ENCODE results near the gene KCNJ5.

Gene KCNJ5

DNA sequence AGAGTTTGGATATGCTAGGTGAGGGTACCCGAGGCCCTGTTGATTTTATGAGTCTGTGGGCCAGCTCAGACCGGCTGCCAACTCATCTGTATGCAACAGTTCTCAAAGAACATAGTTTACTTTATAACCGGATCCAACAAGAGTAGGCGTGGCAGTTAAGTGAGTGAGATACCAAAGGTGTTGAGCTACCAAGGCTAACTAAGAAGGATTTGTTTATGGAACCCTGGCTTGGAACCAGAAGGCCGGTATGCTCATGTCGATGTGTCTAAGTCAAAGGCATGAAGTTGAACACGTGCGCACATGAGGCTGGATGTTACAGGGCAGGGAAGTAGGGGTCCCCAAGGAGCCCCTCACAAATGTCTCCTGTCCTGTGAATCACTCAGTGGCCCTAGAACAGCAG, 23.9 kb upstream of the KCNJ5 start, which contains the start of gene KCNJ1:
KCNJ1 (minus strand) TSS at position 20 of the 400 bp plus-strand sequence. CDS start 27,053 bp downstream, outside the sequence.
- no peak for DNase-seq (ENCODE audit: low read depth, low spot score)
- TF ChIP-seq, protein P1, sequence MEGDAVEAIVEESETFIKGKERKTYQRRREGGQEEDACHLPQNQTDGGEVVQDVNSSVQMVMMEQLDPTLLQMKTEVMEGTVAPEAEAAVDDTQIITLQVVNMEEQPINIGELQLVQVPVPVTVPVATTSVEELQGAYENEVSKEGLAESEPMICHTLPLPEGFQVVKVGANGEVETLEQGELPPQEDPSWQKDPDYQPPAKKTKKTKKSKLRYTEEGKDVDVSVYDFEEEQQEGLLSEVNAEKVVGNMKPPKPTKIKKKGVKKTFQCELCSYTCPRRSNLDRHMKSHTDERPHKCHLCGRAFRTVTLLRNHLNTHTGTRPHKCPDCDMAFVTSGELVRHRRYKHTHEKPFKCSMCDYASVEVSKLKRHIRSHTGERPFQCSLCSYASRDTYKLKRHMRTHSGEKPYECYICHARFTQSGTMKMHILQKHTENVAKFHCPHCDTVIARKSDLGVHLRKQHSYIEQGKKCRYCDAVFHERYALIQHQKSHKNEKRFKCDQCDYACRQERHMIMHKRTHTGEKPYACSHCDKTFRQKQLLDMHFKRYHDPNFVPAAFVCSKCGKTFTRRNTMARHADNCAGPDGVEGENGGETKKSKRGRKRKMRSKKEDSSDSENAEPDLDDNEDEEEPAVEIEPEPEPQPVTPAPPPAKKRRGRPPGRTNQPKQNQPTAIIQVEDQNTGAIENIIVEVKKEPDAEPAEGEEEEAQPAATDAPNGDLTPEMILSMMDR (IDR thresholded peaks at IDR 0.05; ENCODE audit: insufficient read depth, low read length, missing control alignments): no peak
- POLR2A ChIA-PET: interaction anchor here (0.7 kb wide), 1 partner anchor 18 kb away, joined by 3 read pairs; no protein-coding TSS in a partner anchor
- CTCF ChIA-PET: interaction anchor here (2.1 kb wide), 1 partner anchor 90 kb away, joined by 6 read pairs; no protein-coding TSS in a partner anchor
- no peak within 1 kb of the TSS for H3K4me3 ChIP-seq (ENCODE audit: low read depth, low read length)

DNA sequence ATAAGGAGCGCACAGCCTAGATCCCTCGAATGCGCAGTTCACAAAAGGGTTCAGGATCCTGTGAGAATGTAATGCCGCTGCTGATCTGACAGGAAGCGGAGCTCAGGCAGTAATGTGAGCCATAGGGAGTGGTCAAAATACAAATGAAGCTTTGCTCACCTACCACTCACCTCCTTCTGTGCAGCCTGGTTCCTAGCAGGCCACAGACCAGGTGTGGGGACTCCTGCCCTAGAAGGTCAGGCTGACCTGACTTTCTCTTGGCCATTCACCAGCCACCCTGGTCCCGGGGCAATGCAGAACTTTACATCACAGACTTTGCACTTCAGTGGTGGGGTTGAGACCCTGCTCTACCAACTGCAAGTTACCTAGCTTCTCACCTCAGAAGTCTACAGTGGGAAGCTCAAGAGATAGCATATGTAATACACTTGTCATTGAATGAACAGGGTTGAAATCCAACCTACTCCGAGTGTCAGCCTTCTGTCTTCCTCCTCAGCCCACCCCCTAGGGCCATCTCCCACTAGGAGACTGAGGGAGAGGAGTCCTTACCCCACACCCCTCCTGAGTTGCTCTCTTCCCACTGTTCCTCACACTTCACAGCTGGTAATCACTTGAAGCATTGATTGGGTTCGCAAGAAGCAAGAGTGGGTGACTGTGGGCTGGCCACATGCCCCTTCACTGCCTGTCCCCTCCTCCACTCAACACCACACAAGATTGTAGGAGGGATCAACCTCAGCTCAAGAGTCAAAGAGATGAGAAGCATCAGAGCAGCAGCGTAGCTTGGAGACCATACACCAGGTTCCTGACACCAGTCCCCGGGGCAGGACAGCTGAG, 22.1 kb upstream of the KCNJ5 start:
- TF ChIP-seq, protein P1 (IDR thresholded peaks at IDR 0.05; ENCODE audit: insufficient read depth, low read length, missing control alignments): no peak
- DNase-seq (ENCODE audit: low read depth, low spot score): no peak
- CTCF ChIA-PET: interaction anchor here (1.3 kb wide), 1 partner anchor 16 kb away, joined by 4 read pairs; no protein-coding TSS in a partner anchor
- POLR2A ChIA-PET: no interaction called here
- H3K4me3 ChIP-seq (ENCODE audit: low read depth, low read length): no peak overlapping the region

DNA sequence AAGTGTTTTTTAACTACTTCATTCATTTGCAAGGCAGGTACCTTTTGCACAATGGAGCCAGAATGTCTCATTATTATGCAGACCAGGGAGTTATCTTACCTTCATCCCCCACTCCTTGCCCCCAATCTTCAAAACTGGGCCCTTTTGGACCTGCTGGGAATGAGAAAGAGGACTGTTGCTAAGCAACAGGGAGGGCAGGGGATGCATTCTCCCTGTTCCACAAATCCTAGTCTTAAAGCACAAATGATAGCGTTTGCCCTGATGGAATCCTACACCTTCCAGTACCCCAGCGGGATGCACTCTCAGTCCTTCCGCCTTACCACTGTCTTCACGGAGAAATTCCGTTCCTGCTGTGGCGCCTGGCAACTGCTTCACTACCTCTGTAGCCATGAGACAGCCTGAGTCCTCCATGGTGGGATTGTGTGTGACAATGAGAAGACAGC, 20.0 kb upstream of the KCNJ5 start:
- no peak for DNase-seq (ENCODE audit: low read depth, low spot score)
- POLR2A ChIA-PET: no interaction called here
- TF ChIP-seq, protein P1 (IDR thresholded peaks at IDR 0.05; ENCODE audit: insufficient read depth, low read length, missing control alignments): no peak
- CTCF ChIA-PET: interaction anchor here (7.5 kb wide), 1 partner anchor 14 kb away, joined by 51 read pairs; no protein-coding TSS in a partner anchor
- H3K4me3 ChIP-seq (ENCODE audit: low read depth, low read length): no peak overlapping the region

DNA sequence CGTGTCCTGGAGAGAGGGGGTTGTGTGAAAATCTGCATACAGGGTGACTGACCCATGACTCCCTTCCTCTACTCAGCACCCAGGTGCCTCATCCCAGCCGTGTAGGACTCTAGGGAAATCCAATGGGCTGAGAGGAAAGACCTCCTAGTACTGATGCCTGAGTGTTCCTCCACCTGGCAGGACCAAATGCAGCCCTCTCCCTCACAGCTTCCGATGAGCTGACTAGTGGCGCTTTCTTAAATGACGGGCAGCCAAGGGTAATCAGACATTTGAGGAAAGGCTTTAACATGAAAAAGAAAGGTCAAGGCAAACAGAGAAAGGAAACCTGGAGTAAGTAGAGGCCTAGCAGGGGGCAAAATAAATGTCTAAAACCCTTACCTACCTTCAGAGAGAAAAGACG, 19.1 kb upstream of the KCNJ5 start:
- CTCF ChIA-PET: interaction anchor here (7.5 kb wide), 1 partner anchor 13 kb away, joined by 51 read pairs; no protein-coding TSS in a partner anchor
- POLR2A ChIA-PET: no interaction called here
- TF ChIP-seq, protein P1 (IDR thresholded peaks at IDR 0.05; ENCODE audit: insufficient read depth, low read length, missing control alignments): no peak
- H3K4me3 ChIP-seq (ENCODE audit: low read depth, low read length): no peak overlapping the region
- no peak for DNase-seq (ENCODE audit: low read depth, low spot score)

DNA sequence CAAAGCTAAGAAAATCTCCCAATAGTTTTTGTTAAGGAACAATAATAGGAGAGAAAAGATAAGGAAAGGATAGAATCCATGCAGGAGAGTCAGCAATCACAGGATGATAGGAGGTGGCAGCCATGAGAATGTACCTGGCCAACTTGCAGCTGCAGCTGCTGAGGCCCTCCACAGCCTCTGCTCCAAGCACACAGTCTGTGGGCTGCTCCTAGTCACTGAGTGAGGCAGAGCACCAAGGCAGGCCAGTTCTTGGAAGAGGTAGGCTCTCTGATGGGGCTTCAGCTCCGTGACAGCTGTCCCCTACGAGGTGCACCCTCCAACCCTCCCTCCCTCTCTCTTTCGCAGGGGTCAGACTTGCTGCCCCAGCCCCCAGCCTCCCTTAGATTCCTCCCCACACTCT, 18.6 kb upstream of the KCNJ5 start:
- DNase-seq (ENCODE audit: low read depth, low spot score): no peak
- CTCF ChIA-PET: interaction anchor here (1.3 to 7.5 kb wide), 2 partner anchors 9 to 13 kb away, joined by 4 to 51 read pairs; no protein-coding TSS in a partner anchor
- TF ChIP-seq, protein P1 (IDR thresholded peaks at IDR 0.05; ENCODE audit: insufficient read depth, low read length, missing control alignments): no peak
- POLR2A ChIA-PET: no interaction called here
- no peak overlapping the region for H3K4me3 ChIP-seq (ENCODE audit: low read depth, low read length)

DNA sequence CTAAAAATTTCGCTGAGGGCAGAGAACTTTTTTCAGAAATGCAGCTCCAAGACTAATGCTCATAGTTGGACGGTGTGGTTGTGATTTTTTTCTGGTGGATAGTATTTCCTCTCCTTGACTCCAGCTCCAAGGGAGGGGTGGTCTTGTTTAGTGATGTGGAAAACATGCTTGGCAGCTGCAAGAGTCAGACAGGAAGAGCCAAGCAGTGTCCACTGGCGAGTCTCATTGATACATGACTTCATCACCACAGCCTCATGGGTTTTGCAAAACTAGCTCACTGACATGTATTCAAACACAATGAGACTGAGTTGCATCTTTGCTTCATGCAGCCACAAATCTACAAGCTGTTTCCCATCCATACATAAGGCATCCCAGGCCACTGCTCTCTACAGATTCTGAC, 16.7 kb upstream of the KCNJ5 start:
- TF ChIP-seq, protein P1 (IDR thresholded peaks at IDR 0.05; ENCODE audit: insufficient read depth, low read length, missing control alignments): no peak
- no peak overlapping the region for H3K4me3 ChIP-seq (ENCODE audit: low read depth, low read length)
- POLR2A ChIA-PET: no interaction called here
- no peak for DNase-seq (ENCODE audit: low read depth, low spot score)
- CTCF ChIA-PET: interaction anchor here (1.1 to 7.5 kb wide), 5 partner anchors 11 to 702 kb away, joined by 3 to 51 read pairs (median 7); no protein-coding TSS in a partner anchor
